GM10847 (cell line): ENCODE data around the gene PRKCG.

ENCODE experiments used
- POLR2A ChIP-seq: IDR thresholded peaks from 2 replicates; pipeline ENCODE4 v1.6.1; 2011; ENCODE audit not compliant: insufficient read length; ENCODE audit errors: extremely low read depth

Gene PRKCG

GRCh38 chr19:53892981-53893325 lies 11.0 kb downstream of the PRKCG start:
- TF ChIP-seq POLR2A = no peak

- TF ChIP-seq POLR2A = no peak
Observed at GRCh38 chr19:53894707-53895106, 12.7 kb downstream of the PRKCG start.

DNA sequence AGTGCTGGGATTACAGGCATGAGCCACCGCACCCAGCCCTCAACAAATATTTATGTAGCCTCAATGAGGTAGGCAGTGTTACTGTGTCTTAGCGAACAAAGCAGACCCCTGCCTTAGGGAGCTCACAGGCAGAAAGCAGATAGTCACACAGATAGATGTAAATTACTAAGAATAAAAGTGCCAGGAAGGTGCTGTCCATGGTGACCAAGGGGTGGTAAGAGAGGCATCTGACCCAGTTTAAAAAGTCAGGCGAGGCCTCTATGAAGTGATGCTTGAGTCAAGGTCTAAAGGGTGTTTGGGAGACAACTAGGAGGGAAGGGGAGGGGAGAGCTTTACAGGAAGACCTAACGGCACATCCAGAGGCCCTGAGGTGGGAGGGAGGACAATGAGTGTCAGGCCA lies 14.7 kb downstream of the PRKCG start:
- no peak for TF ChIP-seq POLR2A

- TF ChIP-seq POLR2A = no peak
Observed at GRCh38 chr19:53897459-53897858, 15.5 kb downstream of the PRKCG start.

DNA sequence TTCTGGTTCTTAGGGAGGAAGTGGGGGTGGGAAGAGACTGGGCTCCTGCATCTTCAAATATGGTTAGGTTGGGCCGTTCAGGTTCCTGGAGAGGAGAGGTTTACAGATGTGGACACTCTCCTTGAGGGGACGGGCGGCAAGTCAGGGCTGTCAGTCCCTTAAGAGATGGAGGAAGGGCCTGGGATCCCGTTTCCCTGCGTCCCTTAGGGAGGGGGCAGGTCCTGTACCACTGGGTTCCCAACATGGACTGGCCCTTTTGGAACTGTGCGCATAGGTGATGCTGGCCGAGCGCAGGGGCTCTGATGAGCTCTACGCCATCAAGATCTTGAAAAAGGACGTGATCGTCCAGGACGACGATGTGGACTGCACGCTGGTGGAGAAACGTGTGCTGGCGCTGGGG lies 16.2 kb downstream of the PRKCG start:
- TF ChIP-seq POLR2A = no peak

DNA sequence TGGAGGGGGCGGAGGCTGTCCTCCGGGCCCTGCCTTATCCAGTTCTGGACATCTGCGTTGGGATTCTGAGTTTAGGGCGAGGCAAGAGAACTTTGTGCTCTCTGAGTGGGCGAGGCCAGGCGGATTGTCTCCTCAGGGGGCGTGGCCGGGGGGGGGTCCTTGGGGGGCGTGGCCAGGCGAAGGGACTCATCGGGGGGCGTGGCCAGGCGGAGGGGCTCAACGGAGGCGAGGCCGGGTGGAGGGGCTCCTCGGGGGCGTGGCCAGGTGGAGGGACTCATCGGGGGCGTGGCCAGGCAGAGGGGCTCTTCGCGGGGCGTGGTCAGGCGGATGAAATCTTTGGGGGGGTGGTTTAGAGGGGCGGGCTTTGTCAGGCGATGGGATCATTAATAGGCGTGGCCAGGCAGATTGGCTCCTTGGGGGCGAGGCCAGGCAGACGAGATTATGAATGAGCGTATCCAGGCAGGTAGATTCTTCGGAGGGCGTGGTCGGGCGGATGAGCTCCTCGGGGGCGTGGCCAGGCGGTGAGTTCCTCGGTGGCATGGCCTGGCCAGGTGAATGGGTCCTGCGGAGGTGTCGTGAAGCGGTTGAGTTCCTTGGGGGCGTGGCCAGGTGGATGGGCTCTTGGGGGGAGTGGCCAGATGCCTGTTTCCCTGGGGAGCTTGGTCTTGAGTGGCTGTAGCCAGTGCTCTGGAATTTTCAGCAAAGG lies 16.8 kb downstream of the PRKCG start:
- TF ChIP-seq POLR2A = no peak

- no peak for TF ChIP-seq POLR2A
Observed at GRCh38 chr19:53900191-53900860, 18.3 kb downstream of the PRKCG start.

DNA sequence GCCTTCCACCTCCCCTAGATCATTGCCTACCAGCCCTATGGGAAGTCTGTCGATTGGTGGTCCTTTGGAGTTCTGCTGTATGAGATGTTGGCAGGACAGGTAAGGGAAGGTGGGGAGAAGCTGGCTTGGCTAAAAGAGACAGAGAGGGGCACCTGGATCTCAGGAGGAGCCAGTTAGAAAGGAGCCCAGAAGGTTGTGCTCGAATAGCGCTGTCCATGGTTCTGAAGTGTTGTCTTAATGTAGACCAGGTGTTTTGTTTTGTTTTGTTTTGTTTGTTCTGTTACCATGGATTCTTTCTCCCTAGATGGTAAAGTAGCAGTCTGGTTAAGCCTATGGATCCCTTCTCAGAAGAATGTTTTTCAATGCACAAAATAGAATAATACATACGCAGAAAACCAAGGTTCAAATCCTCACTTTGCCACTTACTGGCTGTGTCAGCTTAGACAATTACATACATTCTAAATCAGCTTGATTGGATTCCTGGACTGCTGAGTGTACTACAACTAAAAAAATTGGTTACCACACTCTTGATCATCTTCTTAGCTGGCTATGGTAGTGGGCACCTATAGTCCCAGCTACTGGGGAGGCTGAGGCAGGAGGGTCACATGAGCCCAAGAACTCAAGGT lies 21.2 kb downstream of the PRKCG start:
- no peak for TF ChIP-seq POLR2A

- no peak for TF ChIP-seq POLR2A
Observed at GRCh38 chr19:53904909-53905308, 22.9 kb downstream of the PRKCG start.

- no peak for TF ChIP-seq POLR2A
Observed at GRCh38 chr19:53905787-53906186, 23.8 kb downstream of the PRKCG start.

DNA sequence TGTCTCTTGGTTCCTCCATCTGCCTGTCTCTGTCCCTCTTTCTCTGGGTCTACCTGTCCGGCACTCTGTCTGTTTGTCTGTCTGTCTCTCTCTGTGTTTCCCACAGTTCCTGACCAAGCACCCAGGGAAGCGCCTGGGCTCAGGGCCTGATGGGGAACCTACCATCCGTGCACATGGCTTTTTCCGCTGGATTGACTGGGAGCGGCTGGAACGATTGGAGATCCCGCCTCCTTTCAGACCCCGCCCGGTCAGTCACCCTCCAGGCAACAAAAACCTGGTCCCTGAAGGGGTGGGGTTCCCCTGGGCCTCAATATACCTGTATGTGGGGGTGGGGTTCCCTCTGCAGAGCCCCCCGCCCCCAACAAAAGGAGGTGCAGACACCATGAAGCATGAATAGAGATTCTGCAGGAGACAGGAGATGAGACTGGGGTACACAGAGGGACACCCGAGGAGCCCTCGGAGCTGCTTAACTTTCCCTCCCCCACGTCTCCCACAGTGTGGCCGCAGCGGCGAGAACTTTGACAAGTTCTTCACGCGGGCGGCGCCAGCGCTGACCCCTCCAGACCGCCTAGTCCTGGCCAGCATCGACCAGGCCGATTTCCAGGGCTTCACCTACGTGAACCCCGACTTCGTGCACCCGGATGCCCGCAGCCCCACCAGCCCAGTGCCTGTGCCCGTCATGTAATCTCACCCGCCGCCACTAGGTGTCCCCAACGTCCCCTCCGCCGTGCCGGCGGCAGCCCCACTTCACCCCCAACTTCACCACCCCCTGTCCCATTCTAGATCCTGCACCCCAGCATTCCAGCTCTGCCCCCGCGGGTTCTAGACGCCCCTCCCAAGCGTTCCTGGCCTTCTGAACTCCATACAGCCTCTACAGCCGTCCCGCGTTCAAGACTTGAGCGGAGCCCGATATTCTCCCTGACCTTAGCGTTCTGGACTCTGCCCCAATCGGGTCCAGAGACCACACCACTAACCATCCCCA lies 24.5 kb downstream of the PRKCG start:
- no peak for TF ChIP-seq POLR2A

DNA sequence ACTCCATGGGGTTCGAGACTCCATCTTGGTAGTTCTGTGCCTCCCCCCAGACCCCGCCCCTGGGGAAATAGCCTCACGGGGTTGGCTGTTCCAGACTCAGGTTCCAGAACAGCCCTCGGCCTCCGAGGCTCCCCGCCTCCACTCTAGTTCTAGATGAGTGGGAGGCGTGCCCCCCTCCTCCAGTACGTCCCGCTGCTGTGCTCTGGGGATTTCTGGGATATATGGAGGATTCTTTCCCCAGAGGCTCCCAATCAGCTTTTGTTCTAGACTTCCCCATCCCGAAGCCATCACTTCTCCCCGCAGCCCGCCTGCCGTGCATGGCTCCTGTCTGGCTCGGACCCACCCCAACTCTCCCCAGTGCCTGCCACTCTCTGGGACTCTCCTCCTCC lies 25.2 kb downstream of the PRKCG start:
- no peak for TF ChIP-seq POLR2A

GRCh38 chr19:53907690-53908089 lies 25.7 kb downstream of the PRKCG start:
- TF ChIP-seq POLR2A = no peak

DNA sequence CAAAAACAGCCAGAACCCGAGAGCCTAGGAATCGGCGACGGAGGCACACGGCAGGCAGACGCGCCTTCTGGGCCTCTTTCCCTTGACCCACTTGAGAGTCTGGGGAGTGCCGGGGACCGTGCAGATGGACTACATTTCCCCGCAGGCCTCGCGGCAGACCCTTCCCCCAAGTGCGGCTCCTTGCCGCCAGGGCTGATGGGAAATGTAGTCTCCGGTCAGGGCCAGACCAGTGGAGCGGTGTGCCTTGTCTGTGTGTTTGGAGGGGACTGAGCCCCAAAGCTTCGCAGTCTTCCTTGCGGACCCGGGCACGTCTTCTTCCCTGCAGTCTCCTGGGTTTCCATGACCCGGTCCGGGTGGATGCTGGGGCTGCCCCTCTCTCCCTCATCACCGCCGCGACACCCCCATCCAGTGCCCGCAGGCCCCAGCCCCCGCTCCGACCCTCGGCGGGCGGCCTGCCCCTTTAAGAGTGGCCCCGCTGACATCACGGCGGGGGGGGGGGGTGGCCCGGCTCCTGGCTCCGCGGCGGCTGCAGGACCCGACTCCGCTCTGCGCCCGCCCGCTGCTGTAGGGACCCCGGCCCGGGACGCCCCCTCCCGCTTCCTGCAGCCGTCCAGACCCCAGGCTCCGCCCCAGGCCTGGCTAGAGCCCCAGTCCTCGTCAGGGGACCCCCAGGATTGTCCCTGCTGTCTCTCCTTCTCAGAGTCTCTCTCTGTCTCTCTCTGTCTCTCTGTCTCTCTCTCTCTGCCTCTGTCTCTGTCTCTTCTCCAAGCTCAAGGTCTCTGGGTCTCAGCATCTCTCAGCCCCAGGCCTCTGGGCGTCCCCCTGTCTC lies 26.3 kb downstream of the PRKCG start:
- TF ChIP-seq POLR2A = no peak
